Duodenal mucosa (tissue), 2 donors: ENCODE results near the gene R3HDM1.

Experiments
- H3K27ac ChIP-seq: one replicate; pipeline ENCODE4 v1.7.0; 2013; ENCODE audit warnings: low read depth, low read length
- H3K27me3 ChIP-seq, 2 donors: one replicate each; pipeline ENCODE4 v1.7.0; 2013; ENCODE audit warnings: low read length in 2 of 2, control low read depth in 1 of 2; ENCODE audit not compliant: insufficient read depth in 2 of 2, control insufficient read depth in 1 of 2
- H3K36me3 ChIP-seq, 2 donors: one replicate each; pipeline ENCODE4 v1.7.0; 2013; ENCODE audit warnings: low read length in 2 of 2, control low read depth in 1 of 2; ENCODE audit not compliant: insufficient read depth in 2 of 2, control insufficient read depth in 1 of 2
- H3K4me1 ChIP-seq, 2 donors: one replicate each; pipeline ENCODE4 v1.7.0; 2013; ENCODE audit warnings: low read length in 2 of 2, control low read depth in 1 of 2; ENCODE audit not compliant: insufficient read depth in 2 of 2, control insufficient read depth in 1 of 2
- H3K4me3 ChIP-seq, 2 donors: one replicate each; pipeline ENCODE4 v1.7.0; 2013; ENCODE audit warnings: low read length in 2 of 2, low read depth in 1 of 2
- H3K9ac ChIP-seq, 2 donors: one replicate each; pipeline ENCODE4 v1.7.0; 2013; ENCODE audit warnings: low read length in 2 of 2, low read depth in 1 of 2
- H3K9me3 ChIP-seq, 2 donors: one replicate each; pipeline ENCODE4 v1.7.0; 2013; ENCODE audit warnings: low read length in 2 of 2, control low read depth in 1 of 2; ENCODE audit not compliant: control insufficient read depth in 1 of 2

The R3HDM1 gene

DNA sequence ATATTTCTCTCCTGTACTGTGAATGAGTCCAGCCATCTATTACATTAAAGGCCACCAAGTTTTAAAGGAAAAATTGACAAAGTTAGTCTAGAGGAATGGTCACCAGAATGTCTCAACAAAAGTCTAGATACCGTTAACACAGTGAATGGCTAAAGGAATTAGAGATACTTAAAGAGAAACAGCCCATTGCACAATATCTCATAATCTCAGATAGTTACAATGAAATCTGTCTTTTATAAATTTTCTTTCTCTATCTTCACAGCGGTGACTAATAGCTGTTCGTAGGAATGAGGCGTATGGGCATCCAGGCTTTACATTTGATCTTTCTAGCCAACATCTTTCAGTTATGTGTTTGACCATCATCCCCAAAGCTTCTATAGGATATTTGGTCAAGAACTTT is 30.6 kb downstream of the R3HDM1 start:
- Histone ChIP-seq H3K4me3 (no peak overlapping the region), H3K27ac (no peak overlapping the region), H3K9ac (no peak overlapping the region), H3K27me3 (no peaks in the 10 kb centered on the region), H3K9me3 (no peaks in the 10 kb centered on the region), H3K4me1 (no peaks in the 10 kb centered on the region), H3K36me3 (no peaks in the 10 kb centered on the region)

DNA sequence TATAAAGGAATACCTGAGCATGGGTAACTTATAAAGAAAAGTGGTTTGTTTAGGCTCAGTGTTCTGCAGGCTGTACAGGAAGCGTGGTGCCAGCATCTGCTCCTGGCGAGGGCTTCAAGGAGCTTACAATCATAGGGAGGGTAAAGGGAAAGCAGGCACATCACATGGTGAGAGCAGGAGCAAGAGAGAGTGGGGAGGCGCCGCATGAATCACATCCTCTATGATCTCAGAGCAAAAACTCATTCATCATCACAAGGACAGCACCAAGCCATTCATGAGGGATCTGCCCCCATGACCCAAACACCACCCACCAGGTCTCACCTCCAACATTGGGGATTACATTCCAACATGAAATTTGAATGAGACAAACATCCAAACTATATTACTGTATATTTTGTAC is 32.5 kb downstream of the R3HDM1 start:
- no peaks in the 10 kb centered on the region for H3K27me3 ChIP-seq
- H3K27ac ChIP-seq: no peak overlapping the region
- no peak overlapping the region for H3K9ac ChIP-seq
- no peaks in the 10 kb centered on the region for H3K36me3 ChIP-seq
- no peaks in the 10 kb centered on the region for H3K9me3 ChIP-seq
- no peaks in the 10 kb centered on the region for H3K4me1 ChIP-seq
- no peak overlapping the region for H3K4me3 ChIP-seq

DNA sequence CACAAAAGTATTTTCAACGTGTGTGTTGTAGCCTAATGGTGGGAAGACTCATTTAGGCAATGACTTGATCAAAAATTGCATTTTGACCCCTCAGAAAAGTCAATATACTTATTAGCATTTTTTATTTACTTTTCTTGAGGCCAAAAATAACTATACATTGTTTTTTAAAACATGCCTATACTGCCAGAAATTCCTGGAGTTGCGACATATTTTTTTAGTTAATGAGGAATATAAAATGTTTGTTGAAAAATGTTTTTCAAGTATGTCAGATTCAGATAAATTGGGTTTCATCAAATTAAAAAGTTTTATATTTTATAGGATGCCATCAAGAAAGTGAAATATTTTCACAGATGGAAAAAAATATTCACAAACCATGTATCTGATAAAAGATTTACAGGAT is 39.6 kb downstream of the R3HDM1 start:
- no peak overlapping the region for H3K27ac ChIP-seq
- no peaks in the 10 kb centered on the region for H3K27me3 ChIP-seq
- H3K4me3 ChIP-seq: no peak overlapping the region
- no peak overlapping the region for H3K9ac ChIP-seq
- H3K36me3 ChIP-seq: peaks cover 0 to 6% of the 10 kb centered on the region in 2 donors
- no peaks in the 10 kb centered on the region for H3K9me3 ChIP-seq
- no peaks in the 10 kb centered on the region for H3K4me1 ChIP-seq

DNA sequence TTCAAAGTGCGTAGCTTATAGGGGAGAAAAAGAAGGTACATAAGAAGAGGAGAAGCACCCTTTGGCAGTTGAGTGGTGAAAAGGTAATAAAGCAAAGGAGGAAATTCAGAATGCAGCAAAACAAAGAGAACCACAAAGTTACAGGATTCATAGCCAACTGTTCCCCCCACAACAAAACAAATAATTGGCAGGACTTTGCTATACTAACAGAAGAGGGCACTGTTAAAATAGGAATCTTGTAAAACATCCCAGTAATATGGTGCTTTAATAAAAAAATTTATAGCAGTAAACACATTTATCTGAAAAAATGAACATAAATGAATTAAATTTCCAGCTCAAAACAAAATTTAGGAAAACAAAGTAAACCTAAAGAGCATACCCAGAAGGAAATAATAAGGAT is 42.3 kb downstream of the R3HDM1 start:
- Histone ChIP-seq H3K36me3 (peaks cover 0 to 6% of the 10 kb centered on the region in 2 donors), H3K9ac (no peak overlapping the region), H3K27ac (no peak overlapping the region), H3K9me3 (no peaks in the 10 kb centered on the region), H3K4me1 (no peaks in the 10 kb centered on the region), H3K4me3 (no peak overlapping the region), H3K27me3 (no peaks in the 10 kb centered on the region)

DNA sequence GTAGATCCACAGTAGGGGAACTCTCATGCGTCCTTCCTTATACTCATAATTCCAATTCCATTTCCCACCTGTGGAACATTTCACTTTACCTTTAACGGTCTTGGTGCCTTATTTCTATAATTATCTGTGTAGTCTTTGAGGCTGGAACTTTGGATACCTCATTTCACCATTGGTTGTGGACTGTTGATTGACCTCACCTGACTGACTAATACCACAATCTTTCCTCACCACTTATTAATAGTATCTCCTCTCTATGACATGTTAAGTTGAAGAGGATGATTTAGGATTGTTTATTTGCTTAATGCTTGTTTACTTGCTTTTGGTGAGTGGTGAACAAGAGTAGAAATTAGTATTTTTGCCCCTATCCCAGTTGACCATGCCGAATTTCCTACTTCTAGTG is 50.0 kb downstream of the R3HDM1 start:
- no peak overlapping the region for H3K4me3 ChIP-seq
- H3K4me1 ChIP-seq: no peaks in the 10 kb centered on the region
- H3K36me3 ChIP-seq: no peaks in the 10 kb centered on the region
- H3K27ac ChIP-seq: no peak overlapping the region
- H3K9ac ChIP-seq: no peak overlapping the region
- H3K27me3 ChIP-seq: no peaks in the 10 kb centered on the region
- no peaks in the 10 kb centered on the region for H3K9me3 ChIP-seq

DNA sequence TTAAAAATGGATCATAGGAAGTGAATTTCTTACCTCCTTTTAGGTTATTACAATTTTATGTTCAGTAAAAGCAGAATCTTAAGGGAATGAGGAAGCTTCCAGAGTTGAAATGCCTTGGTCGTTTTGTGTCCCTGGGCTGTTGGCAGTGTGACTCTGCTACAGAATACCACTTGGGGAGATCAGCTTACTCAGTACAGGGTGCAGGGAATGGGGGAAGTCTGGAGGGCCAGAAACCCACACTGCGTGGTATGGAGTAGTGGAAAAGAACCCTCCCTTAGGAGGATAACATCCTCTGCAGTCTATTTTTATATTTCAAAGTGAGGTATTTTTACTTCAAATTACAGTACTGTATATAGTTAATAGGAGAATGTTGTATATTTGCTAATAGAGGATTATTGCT is 51.1 kb downstream of the R3HDM1 start:
- H3K9me3 ChIP-seq: no peaks in the 10 kb centered on the region
- no peak overlapping the region for H3K9ac ChIP-seq
- no peaks in the 10 kb centered on the region for H3K4me1 ChIP-seq
- H3K4me3 ChIP-seq: no peak overlapping the region
- no peaks in the 10 kb centered on the region for H3K27me3 ChIP-seq
- H3K36me3 ChIP-seq: no peaks in the 10 kb centered on the region
- H3K27ac ChIP-seq: no peak overlapping the region

DNA sequence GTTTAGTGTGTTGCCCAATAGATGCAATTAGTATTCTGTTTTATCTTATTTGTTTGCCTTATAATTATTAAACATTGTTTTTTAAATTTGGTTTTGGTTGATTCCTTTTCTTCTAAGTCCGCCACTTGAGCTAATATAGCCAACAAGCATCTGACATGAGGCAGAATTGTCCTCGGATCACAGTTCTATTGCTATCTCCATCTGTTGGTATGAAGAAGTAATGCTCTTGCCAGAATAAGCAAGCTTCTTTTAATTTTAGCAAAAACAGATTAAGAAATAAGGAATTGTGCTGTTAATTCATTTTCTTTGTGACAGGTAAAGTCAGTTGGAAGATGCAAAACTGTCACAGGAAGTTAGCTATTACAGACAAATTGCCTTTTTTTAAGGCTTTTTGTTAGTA is 54.3 kb downstream of the R3HDM1 start:
- H3K27ac ChIP-seq: no peak overlapping the region
- H3K9ac ChIP-seq: no peak overlapping the region
- no peak overlapping the region for H3K4me3 ChIP-seq
- no peaks in the 10 kb centered on the region for H3K9me3 ChIP-seq
- H3K36me3 ChIP-seq: no peaks in the 10 kb centered on the region
- H3K27me3 ChIP-seq: no peaks in the 10 kb centered on the region
- no peaks in the 10 kb centered on the region for H3K4me1 ChIP-seq

DNA sequence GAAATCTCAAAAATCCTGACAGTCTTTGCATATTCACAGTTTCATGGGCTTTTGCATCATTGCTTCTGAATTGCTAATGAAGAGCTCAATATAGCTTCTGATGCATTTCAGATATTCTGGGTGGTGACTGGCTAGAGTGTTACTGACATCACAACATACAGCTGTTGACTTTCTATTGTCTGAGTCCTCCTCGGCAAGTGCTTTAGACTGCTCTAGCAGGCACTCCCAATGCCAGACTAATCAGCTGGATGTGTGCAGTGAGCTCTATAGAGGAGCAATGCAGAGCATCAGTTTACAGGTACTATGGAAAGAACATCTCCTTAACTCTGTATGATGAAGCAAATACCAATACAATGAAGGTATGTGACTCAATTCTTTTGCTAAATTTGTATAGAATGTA is 54.9 kb downstream of the R3HDM1 start:
- no peak overlapping the region for H3K9ac ChIP-seq
- no peaks in the 10 kb centered on the region for H3K27me3 ChIP-seq
- H3K4me1 ChIP-seq: no peaks in the 10 kb centered on the region
- H3K36me3 ChIP-seq: no peaks in the 10 kb centered on the region
- H3K4me3 ChIP-seq: no peak overlapping the region
- no peak overlapping the region for H3K27ac ChIP-seq
- H3K9me3 ChIP-seq: no peaks in the 10 kb centered on the region

DNA sequence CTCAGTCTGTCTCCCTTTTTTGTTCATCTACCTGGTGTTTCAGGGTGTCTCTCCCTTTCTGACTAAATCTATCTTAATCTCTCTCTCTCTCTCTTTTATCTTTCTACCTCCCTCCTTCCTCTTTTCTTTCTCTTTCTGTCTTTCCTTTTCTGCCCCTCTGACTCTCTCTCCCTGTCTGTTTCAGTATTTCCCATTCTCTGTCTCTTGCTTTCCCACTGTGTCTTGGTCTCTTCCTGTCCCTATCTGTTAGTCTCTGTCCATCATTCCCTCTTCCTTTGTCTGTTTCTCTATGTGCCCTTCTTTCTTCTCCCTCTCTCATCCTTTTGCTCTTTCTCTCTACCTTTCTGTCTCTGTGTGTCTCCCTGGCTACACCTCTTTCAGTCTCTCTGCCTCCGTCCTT is 56.7 kb downstream of the R3HDM1 start:
- Histone ChIP-seq H3K27me3 (no peaks in the 10 kb centered on the region), H3K9me3 (peaks cover 2 to 8% of the 10 kb centered on the region in 2 donors), H3K36me3 (no peaks in the 10 kb centered on the region), H3K4me3 (no peak overlapping the region), H3K9ac (no peak overlapping the region), H3K27ac (no peak overlapping the region), H3K4me1 (no peaks in the 10 kb centered on the region)

DNA sequence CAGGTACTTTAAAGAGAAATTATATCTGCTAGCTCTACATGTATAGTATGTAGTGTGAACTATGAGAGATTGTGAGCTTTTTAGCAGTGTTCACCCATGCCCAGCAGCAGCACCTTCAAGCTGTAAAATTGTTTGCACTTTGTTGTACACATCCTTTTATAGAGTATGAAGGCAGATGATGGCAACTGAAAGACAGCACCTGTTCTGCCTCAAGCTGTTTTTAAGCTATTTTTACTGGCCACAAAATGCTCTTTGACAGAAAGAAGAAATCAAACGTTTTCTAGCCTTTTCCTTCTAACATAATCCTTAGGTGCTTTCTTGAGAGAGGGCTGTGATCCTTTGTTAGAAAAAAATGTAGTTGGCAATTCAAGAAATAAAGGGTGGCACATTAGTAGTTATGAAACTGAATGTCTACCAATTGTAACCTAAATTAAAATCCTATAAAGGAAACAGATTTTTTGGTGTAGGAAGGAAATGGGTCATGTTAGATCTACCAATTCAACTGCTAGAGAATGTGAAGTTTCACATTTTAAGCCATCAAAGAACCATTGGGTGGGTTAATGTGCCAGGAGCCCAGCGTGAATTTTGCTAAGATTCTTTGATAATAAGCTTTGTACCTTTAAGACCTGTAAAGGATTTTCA is 59.5 kb downstream of the R3HDM1 start:
- H3K9ac ChIP-seq: no peak overlapping the region
- H3K27me3 ChIP-seq: no peaks in the 10 kb centered on the region
- peaks cover 2 to 8% of the 10 kb centered on the region in 2 donors for H3K9me3 ChIP-seq
- no peaks in the 10 kb centered on the region for H3K4me1 ChIP-seq
- H3K36me3 ChIP-seq: no peaks in the 10 kb centered on the region
- H3K27ac ChIP-seq: no peak overlapping the region
- no peak overlapping the region for H3K4me3 ChIP-seq

DNA sequence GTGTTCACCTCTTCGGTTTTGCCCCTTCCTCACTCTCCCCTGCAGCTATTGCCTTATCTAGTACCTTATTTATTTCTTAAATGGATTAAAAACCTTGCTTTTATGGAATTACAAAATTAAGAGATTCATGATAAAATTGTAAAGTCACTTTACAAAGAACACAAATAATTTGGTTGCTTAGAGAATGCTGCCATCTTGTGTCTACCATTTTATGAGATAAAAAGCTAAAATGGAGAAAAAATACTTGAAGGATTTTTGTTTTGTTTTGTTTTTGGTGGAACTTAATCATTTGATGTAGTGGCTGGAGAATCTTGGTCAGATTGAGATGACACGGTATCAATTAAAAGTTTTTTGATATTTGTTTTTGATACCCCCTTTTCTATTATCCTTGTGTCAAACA is 69.6 kb downstream of the R3HDM1 start:
- Histone ChIP-seq H3K9me3 (no peaks in the 10 kb centered on the region), H3K27ac (no peak overlapping the region), H3K9ac (no peak overlapping the region), H3K4me1 (no peaks in the 10 kb centered on the region), H3K4me3 (no peak overlapping the region), H3K27me3 (no peaks in the 10 kb centered on the region), H3K36me3 (peaks cover under 1 to 9% of the 10 kb centered on the region in 2 donors)
